ENCODE measurements around the gene RPL41. TPM values are rescaled to one million over a fixed set of nuclear protein-coding genes. Genes with fewer than 3 reads are reported as not detected.
"Not testable (repeated sequence)": the region's sequence is repeated elsewhere in the genome, so short reads cannot be mapped to it uniquely, and the experiment has no call there.

RPL41 gene
- total RNA-seq, 1 donor from 2014 or later: 3,078 TPM

DNA sequence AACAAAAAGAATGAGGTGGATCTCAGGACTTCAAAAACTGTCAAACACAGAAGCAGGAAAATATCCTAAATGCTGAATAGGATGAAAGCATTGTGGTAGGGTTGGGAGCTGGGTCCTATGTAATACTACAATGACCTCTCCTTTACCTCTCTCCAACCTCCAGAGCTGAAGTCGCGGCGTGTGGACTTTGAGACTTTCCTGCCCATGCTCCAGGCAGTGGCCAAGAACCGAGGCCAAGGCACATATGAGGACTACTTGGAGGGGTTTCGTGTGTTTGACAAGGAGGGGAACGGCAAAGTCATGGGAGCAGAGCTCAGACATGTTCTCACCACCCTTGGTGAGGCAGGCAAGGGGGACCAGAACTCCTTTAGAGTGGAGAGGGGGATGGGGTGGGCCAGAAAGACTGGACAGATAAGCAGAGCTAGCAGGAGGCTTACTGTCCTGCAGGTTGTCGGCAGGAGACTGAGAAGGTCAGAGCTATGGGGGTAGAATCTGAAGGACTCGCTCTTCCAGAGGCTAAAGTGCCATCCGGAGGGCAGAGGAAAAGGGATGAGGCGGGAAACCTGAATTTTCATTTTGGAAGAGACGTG is 38.9 kb downstream of the RPL41 start:
- DNase-seq (ENCODE audit: low read depth): no peak
- Histone ChIP-seq H3K4me1 (ENCODE audit: insufficient read depth, low read length) (peaks cover 39% of the 10 kb centered on the region), H3K9me3 (ENCODE audit: insufficient read depth, low read depth, low read length) (no peaks in the 10 kb centered on the region), H3K9ac (ENCODE audit: low read length) (no peak overlapping the region), H3K27ac (ENCODE audit: low read depth, low read length) (no peak overlapping the region), H3K79me2 (ENCODE audit: insufficient read depth, low read length) (peaks cover 43% of the 10 kb centered on the region), H3K4me2 (ENCODE audit: low read length) (no peak overlapping the region), H2AFZ (ENCODE audit: low read depth, low read length) (no peak overlapping the region), H3K36me3 (ENCODE audit: insufficient read depth, low read length) (peaks cover 15% of the 10 kb centered on the region), H4K20me1 (ENCODE audit: insufficient read depth, low read length) (peaks cover 22% of the 10 kb centered on the region), H3K4me3 (ENCODE audit: insufficient read depth, low read depth, low read length) (no peak overlapping the region), H3K27me3 (ENCODE audit: insufficient read depth, low read length) (no peaks in the 10 kb centered on the region)
- FAIRE-seq: no peak
- TF ChIP-seq EZH2 (IDR thresholded peaks at IDR 0.05; ENCODE audit: insufficient read depth, low read length): no peak
- TF ChIP-seq, protein P1, sequence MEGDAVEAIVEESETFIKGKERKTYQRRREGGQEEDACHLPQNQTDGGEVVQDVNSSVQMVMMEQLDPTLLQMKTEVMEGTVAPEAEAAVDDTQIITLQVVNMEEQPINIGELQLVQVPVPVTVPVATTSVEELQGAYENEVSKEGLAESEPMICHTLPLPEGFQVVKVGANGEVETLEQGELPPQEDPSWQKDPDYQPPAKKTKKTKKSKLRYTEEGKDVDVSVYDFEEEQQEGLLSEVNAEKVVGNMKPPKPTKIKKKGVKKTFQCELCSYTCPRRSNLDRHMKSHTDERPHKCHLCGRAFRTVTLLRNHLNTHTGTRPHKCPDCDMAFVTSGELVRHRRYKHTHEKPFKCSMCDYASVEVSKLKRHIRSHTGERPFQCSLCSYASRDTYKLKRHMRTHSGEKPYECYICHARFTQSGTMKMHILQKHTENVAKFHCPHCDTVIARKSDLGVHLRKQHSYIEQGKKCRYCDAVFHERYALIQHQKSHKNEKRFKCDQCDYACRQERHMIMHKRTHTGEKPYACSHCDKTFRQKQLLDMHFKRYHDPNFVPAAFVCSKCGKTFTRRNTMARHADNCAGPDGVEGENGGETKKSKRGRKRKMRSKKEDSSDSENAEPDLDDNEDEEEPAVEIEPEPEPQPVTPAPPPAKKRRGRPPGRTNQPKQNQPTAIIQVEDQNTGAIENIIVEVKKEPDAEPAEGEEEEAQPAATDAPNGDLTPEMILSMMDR (IDR thresholded peaks at IDR 0.05; ENCODE audit: insufficient read depth, low read depth, low read length): no peak
- Mint-ChIP-seq H3K4me1 (ENCODE audit: low read depth, unreplicated experiment) (peaks cover 10% of the 10 kb centered on the region), H3K4me3 (ENCODE audit: unreplicated experiment) (peak overlapping the region; percentile 78), H3K9me3 (ENCODE audit: unreplicated experiment) (no peaks in the 10 kb centered on the region), H3K27me3 (ENCODE audit: low read depth, unreplicated experiment) (no peaks in the 10 kb centered on the region), H3K27ac (ENCODE audit: unreplicated experiment) (peak overlapping the region; percentile 72), H3K36me3 (ENCODE audit: low read depth, unreplicated experiment) (peaks cover 30% of the 10 kb centered on the region)

DNA sequence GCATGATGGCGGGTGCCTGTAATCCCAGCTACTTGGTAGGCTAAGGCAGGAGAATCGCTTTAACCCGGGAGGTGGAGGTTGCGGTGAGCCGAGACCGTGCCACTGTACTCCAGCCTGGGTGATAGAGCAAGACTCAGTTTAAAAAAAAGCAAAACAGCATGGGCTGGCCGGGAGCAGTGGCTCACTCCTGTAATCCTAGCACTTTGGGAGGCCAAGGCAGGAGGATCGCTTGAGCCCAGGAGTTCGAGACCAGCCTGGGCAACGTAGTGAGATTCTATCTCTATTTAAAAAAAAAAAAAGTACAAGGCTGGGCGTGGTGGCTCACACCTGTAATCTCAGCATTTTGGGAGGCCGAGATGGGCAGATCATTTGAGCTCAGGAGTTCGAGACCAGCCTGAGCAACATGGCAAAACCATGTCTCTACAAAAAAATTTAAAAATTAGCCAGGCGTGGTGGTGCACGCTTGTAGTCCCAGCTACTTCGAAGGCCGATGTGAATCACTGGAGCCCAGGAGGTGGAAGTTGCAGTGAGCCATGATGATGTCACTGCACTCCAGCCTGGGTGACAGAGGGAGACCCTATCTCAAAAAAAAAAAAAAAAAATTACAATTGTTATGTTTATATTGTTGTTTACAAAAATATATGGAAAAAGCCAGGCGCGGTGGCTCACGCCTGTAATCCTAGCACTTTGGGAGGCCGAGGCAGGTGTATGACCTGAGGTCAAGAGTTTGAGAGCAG is 40.2 kb downstream of the RPL41 start:
- not testable (repeated sequence) for DNase-seq (ENCODE audit: low read depth); H3K9me3 Mint-ChIP-seq (ENCODE audit: unreplicated experiment); H3K9me3 ChIP-seq (ENCODE audit: insufficient read depth, low read depth, low read length); FAIRE-seq; H3K27me3 ChIP-seq (ENCODE audit: insufficient read depth, low read length); H3K27me3 Mint-ChIP-seq (ENCODE audit: low read depth, unreplicated experiment)
- H3K9ac ChIP-seq (ENCODE audit: low read length): peak overlapping the region; percentile 81
- peak overlapping the region; percentile 64 for H3K4me3 ChIP-seq (ENCODE audit: insufficient read depth, low read depth, low read length)
- H3K79me2 ChIP-seq (ENCODE audit: insufficient read depth, low read length): peaks cover 56% of the 10 kb centered on the region
- H2AFZ ChIP-seq (ENCODE audit: low read depth, low read length): peak overlapping the region; percentile 43
- H4K20me1 ChIP-seq (ENCODE audit: insufficient read depth, low read length): peaks cover 34% of the 10 kb centered on the region
- H3K4me2 ChIP-seq (ENCODE audit: low read length): peak overlapping the region; percentile 99
- H3K36me3 ChIP-seq (ENCODE audit: insufficient read depth, low read length): peaks cover 28% of the 10 kb centered on the region
- peak overlapping the region; percentile 91 for H3K4me3 Mint-ChIP-seq (ENCODE audit: unreplicated experiment)
- peak overlapping the region; percentile 73 for H3K27ac ChIP-seq (ENCODE audit: low read depth, low read length)
- H3K27ac Mint-ChIP-seq (ENCODE audit: unreplicated experiment): peak overlapping the region; percentile 96
- H3K36me3 Mint-ChIP-seq (ENCODE audit: low read depth, unreplicated experiment): peaks cover 38% of the 10 kb centered on the region
- H3K4me1 ChIP-seq (ENCODE audit: insufficient read depth, low read length): peaks cover 41% of the 10 kb centered on the region
- peaks cover 14% of the 10 kb centered on the region for H3K4me1 Mint-ChIP-seq (ENCODE audit: low read depth, unreplicated experiment)

DNA sequence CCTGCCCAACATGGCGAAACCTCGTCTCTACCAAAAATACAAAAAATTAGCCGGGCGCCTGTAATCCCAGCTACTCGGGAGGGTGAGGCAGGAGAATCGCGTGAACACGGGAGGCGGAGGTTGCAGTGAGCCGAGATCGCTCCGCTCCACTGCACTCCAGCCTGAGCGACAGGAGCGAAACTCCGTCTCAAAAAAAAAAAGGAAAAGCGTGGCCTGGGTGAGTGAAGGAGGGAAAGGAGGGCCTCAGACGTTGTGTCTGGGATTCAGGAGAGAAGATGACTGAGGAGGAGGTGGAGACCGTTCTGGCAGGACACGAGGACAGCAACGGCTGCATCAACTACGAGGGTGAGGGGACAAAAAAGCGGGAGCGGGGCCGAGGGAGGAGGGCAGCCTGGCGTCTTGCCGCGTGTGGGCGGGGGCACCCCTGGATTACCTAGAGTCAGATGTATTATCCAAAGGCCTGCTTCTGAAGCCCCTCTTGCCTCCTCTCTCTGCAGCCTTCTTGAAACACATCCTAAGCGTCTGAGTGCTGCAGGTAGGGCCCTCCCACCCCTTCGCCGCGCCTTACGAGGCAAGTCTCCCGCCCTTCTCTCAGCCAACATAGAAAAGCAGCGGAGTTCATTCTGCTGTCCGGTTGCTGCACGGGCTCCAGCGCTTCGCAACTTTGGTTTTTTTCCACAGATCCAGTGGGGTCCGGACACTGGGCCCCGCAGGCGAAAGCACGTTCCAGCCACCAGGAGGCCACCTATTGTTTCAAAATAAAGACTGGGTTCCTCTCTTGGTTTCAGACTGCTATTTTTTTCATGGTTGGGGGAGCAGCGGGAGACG is 41.0 kb downstream of the RPL41 start:
- peak overlapping the region; percentile 96 for H3K27ac Mint-ChIP-seq (ENCODE audit: unreplicated experiment)
- H4K20me1 ChIP-seq (ENCODE audit: insufficient read depth, low read length): peaks cover 42% of the 10 kb centered on the region
- no peaks in the 10 kb centered on the region for H3K27me3 ChIP-seq (ENCODE audit: insufficient read depth, low read length)
- FAIRE-seq (no peak), DNase-seq (ENCODE audit: low read depth) (peak; percentile 77)
- no peaks in the 10 kb centered on the region for H3K9me3 ChIP-seq (ENCODE audit: insufficient read depth, low read depth, low read length)
- peak overlapping the region; percentile 73 for H3K27ac ChIP-seq (ENCODE audit: low read depth, low read length)
- peaks cover 15% of the 10 kb centered on the region for H3K4me1 Mint-ChIP-seq (ENCODE audit: low read depth, unreplicated experiment)
- H3K4me2 ChIP-seq (ENCODE audit: low read length): peak overlapping the region; percentile 99
- H3K79me2 ChIP-seq (ENCODE audit: insufficient read depth, low read length): peaks cover 63% of the 10 kb centered on the region
- peaks cover 41% of the 10 kb centered on the region for H3K4me1 ChIP-seq (ENCODE audit: insufficient read depth, low read length)
- H3K36me3 Mint-ChIP-seq (ENCODE audit: low read depth, unreplicated experiment): peaks cover 40% of the 10 kb centered on the region
- no peak for TF ChIP-seq EZH2 (IDR thresholded peaks at IDR 0.05; ENCODE audit: insufficient read depth, low read length)
- TF ChIP-seq, protein P1 (IDR thresholded peaks at IDR 0.05; ENCODE audit: insufficient read depth, low read depth, low read length): peak; percentile 72
- H3K4me3 Mint-ChIP-seq (ENCODE audit: unreplicated experiment): peak overlapping the region; percentile 91
- peak overlapping the region; percentile 43 for H2AFZ ChIP-seq (ENCODE audit: low read depth, low read length)
- H3K27me3 Mint-ChIP-seq (ENCODE audit: low read depth, unreplicated experiment): no peaks in the 10 kb centered on the region
- no peaks in the 10 kb centered on the region for H3K9me3 Mint-ChIP-seq (ENCODE audit: unreplicated experiment)
- peaks cover 35% of the 10 kb centered on the region for H3K36me3 ChIP-seq (ENCODE audit: insufficient read depth, low read length)
- peak overlapping the region; percentile 81 for H3K9ac ChIP-seq (ENCODE audit: low read length)
- peak overlapping the region; percentile 64 for H3K4me3 ChIP-seq (ENCODE audit: insufficient read depth, low read depth, low read length)
